NT2/D1 (cell line): ENCODE measurements around the gene MED15.

ENCODE experiments used
- DNase-seq: peaks from one replicate; pipeline ENCODE4 v3.0.0-alpha.2; 2011; ENCODE audit warnings: low read depth, low spot score
- H3K27me3 ChIP-seq: 2 replicates; pipeline ENCODE4 v1.6.0; 2011; ENCODE audit warnings: mild to moderate bottlenecking; ENCODE audit not compliant: insufficient read length, insufficient read depth
- H3K36me3 ChIP-seq: 2 replicates; pipeline ENCODE4 v1.6.1; 2011; ENCODE audit warnings: mild to moderate bottlenecking, low read length, mixed read lengths; ENCODE audit not compliant: insufficient read depth, insufficient read length
- H3K4me1 ChIP-seq: 2 replicates; pipeline ENCODE4 v1.5.1; 2011; ENCODE audit not compliant: insufficient read depth, insufficient read length
- H3K4me3 ChIP-seq: 2 replicates; pipeline ENCODE4 v1.5.1; 2011; ENCODE audit warnings: low read depth; ENCODE audit not compliant: insufficient read length
- H3K9ac ChIP-seq: 2 replicates; pipeline ENCODE4 v1.6.0; 2011; ENCODE audit warnings: low read depth; ENCODE audit not compliant: insufficient read length
- H3K9me3 ChIP-seq: 2 replicates; pipeline ENCODE4 v1.5.1; 2011; ENCODE audit warnings: mild to moderate bottlenecking, low read length; ENCODE audit not compliant: insufficient read depth
- SUZ12 ChIP-seq: IDR thresholded peaks from 2 replicates; pipeline ENCODE4 v1.6.1; 2011; ENCODE audit not compliant: insufficient read length, insufficient read depth; ENCODE audit errors: extremely low read depth
- YY1 ChIP-seq: IDR thresholded peaks from 2 replicates; pipeline ENCODE4 v1.6.1; 2011; ENCODE audit not compliant: insufficient read length, insufficient read depth
- ZNF274 ChIP-seq: IDR thresholded peaks from 2 replicates; pipeline ENCODE4 v1.6.1; 2011; ENCODE audit warnings: mild to moderate bottlenecking, low read depth, low read length

MED15 gene

DNA sequence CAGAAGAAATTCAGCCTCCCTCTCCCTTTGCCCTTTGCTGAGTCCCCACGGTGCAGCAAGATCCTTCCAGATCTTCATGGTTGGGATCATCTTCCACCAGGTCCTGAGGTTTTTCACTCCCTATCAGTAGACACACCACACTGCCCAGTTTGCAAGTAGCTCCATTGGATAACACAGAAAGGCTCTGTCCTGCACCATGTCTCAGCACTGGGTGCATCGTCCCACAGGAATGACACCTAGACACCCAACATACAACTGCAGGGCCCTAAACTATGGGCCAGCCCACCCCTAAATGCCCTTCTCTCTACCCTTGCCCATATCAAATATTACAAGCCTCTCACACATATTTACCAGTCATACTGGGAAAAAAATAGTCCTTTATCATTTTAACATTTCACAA is 21.2 kb upstream of the MED15 start:
- no peak for TF ChIP-seq YY1
- no peak for TF ChIP-seq SUZ12
- TF ChIP-seq ZNF274 = no peak
- H3K9me3 ChIP-seq = no peaks in the 10 kb centered on the region
- H3K4me1 ChIP-seq = peaks cover 5% of the 10 kb centered on the region
- no peak for DNase-seq
- peaks cover 30% of the 10 kb centered on the region for H3K36me3 ChIP-seq
- H3K9ac ChIP-seq = no peak overlapping the region
- H3K4me3 ChIP-seq = no peak overlapping the region
- H3K27me3 ChIP-seq = no peaks in the 10 kb centered on the region

DNA sequence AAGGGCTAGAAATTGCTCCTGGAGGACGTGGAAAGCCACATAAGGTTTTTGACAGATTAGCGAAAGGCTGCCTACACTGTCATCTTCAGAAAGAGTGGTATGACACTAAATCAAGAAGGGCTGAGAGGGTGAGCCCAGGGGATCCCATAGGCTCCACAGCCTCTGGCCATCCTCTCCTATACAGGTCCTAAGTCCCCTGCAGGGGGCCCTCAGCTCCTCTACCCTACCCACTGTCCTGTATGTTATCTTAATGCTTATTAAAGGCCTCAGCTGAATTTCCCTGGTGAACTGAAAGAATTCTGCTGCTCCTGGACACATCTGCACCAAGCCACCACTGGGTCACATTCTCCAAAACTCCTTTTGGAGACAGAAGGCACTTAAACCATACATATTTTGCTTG is 19.7 kb upstream of the MED15 start:
- DNase-seq = no peak
- H3K9ac ChIP-seq = no peak overlapping the region
- no peak overlapping the region for H3K4me3 ChIP-seq
- no peaks in the 10 kb centered on the region for H3K27me3 ChIP-seq
- peaks cover 24% of the 10 kb centered on the region for H3K36me3 ChIP-seq
- TF ChIP-seq ZNF274 = no peak
- TF ChIP-seq SUZ12 = no peak
- no peak for TF ChIP-seq YY1
- H3K4me1 ChIP-seq = peaks cover 5% of the 10 kb centered on the region
- no peaks in the 10 kb centered on the region for H3K9me3 ChIP-seq

DNA sequence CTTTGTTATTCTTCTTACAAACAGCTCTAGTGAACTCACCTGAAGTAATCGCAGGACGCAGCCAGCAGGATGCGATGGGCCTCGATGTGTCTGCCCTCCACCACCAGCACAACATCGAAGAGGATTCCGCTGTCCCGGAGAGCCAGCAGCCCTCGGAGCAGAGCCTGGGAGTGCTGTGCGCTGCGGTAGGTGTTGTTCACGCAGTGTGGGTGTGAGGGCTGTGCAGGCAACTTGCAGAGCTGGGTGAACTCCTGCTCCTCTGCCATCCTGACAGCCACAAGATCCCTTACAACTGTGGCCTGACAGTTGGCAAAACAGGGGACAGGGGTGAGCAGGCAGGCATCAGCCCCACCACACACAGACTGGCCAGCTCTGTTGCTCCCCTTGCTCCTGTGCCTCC is 18.5 kb upstream of the MED15 start:
- H3K36me3 ChIP-seq = peaks cover 13% of the 10 kb centered on the region
- DNase-seq = no peak

DNA sequence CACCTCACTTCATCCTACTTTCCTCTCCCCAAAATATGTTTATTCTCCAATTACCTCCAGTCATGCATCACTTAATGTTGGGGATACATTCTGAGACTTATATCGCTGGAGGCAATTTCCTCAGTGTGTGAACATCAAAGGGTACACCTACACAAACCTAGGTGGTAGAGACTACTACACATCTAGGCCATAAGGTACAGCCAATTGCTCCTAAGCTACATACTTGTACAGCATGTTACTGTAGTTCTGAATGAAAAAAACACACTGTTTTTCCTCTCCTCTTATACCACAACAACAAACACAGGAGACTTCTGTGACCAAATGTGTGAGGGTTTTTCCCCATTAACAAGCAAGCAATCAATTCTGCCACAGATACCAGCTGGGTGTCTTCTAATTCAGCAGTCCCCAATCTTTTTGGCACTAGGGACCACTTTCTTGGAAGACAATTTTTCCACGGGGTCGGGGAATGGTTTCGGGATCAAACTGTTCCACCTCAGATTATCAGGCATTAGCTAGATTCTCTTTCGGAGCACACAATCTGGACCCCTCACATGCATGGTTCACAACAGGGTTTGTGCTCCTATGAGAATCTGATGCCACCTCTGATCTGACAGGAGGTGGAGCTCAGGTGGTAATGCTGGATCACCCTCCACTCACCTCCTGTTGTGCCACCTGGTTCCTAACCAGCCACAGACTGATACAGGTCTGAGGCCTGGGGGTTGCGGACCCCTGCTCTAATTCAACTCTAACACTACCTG is 17.0 kb upstream of the MED15 start:
- H3K4me3 ChIP-seq = no peak overlapping the region
- DNase-seq = no peak
- peaks cover 5% of the 10 kb centered on the region for H3K4me1 ChIP-seq
- no peak for TF ChIP-seq SUZ12
- TF ChIP-seq YY1 = no peak
- TF ChIP-seq ZNF274 = no peak
- no peaks in the 10 kb centered on the region for H3K9me3 ChIP-seq
- H3K27me3 ChIP-seq = peaks cover 13% of the 10 kb centered on the region
- no peak overlapping the region for H3K9ac ChIP-seq
- peaks cover 13% of the 10 kb centered on the region for H3K36me3 ChIP-seq

More for the DNA sequence above, 18.5 kb upstream of the MED15 start:
- Histone ChIP-seq H3K9ac (no peak overlapping the region), H3K27me3 (no peaks in the 10 kb centered on the region), H3K9me3 (no peaks in the 10 kb centered on the region), H3K4me3 (no peak overlapping the region), H3K4me1 (peaks cover 5% of the 10 kb centered on the region)
- TF ChIP-seq ZNF274 = no peak
- no peak for TF ChIP-seq YY1
- no peak for TF ChIP-seq SUZ12

DNA sequence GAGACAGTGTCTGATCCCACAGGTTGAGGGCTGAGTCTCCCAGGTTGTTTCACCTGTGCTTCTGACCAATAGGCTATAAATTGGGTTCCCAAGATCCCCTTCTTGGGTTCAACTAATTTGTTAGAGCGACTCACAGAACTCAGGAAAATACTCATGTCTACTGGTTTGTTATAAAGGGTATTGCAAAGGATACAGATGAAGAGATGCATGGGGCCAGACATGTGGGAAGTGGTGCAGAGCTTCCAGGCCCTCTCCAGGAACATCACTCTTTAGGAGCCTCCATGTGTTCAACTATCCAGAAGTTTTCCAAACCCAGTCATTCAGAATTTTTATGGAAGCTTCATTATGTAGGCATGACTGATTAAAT is 16.5 kb upstream of the MED15 start:
- H3K4me1 ChIP-seq = peaks cover 5% of the 10 kb centered on the region
- no peaks in the 10 kb centered on the region for H3K9me3 ChIP-seq
- no peak overlapping the region for H3K4me3 ChIP-seq
- peaks cover 13% of the 10 kb centered on the region for H3K27me3 ChIP-seq
- H3K36me3 ChIP-seq = peaks cover 13% of the 10 kb centered on the region
- DNase-seq = no peak
- H3K9ac ChIP-seq = no peak overlapping the region
- TF ChIP-seq SUZ12 = no peak

DNA sequence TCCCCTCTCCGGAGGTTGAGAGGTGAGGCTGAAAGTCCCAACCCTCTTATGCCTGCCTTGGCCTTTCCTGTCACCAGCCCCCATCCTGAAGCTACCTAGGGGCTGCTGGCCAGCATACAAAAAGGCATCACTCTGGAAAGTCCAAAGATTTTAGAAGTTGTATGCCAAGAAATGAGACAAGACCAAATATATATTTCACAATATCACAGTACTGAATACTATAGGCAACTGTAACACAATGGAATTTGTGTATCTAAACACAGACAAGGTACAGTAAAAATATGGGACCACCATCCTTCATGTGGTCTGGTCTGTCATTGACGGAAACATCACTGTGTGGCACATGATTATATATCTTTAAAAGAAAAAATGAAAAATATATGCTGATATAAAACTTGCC is 16.1 kb upstream of the MED15 start:
- Histone ChIP-seq H3K4me3 (no peak overlapping the region), H3K36me3 (peaks cover 13% of the 10 kb centered on the region), H3K4me1 (peaks cover 5% of the 10 kb centered on the region), H3K27me3 (peaks cover 13% of the 10 kb centered on the region), H3K9me3 (no peaks in the 10 kb centered on the region), H3K9ac (no peak overlapping the region)
- DNase-seq = no peak
- TF ChIP-seq ZNF274 = no peak
- no peak for TF ChIP-seq YY1
- TF ChIP-seq SUZ12 = no peak

DNA sequence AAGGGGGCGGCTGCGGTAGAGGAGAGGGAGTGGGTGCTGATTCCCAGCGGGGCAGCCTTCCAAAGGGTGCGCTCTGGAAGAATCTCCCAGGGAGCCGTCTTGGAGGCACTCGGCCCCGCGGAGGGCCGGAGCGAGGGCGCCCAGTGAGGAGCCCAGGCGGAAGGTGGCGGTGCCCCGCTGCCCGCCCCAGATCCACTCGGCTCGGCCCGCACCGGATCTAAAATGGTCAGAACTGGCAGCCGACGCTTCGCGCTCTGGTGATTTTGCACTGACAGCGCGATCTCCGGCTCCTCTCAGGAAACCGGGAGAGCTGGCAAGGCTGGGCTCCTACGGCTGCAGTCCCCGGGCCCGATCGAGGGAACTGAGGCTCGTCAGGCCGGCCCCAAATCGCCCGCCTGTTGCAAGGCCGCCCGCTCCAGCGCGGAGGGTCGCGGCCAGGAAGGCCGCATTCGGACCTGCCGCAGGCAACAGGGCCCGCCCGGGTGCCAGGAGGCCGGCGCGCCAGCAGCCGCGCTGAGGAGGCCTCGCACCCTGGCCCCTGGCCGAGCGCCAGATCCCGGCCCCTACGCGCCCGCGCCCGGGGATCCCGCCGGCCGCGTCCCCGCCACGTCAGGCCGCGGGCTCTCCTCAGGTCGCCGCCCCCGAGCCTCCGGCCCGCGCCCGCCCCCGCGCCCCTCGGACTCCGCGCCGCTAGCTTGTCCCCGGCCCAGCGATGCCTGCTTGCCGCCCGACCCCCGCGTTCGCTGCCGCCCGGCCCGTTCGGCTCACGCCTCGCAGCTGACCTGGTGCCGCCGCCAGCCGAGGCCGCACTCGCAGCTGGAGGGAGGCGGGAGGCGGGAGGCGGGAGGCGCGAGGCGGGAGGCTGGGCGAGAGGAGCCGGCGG is 12.2 kb upstream of the MED15 start, which contains the start of gene KLHL22:
Gene KLHL22 (minus strand): TSS at position 818 of the 883 bp plus-strand sequence. CDS start 6,584 bp downstream, outside the sequence.
- DNase-seq = no peak
- Histone ChIP-seq H3K27me3 (peaks cover 13% of the 10 kb centered on the region), H3K36me3 (peaks cover 6% of the 10 kb centered on the region), H3K9me3 (no peaks in the 10 kb centered on the region), H3K4me1 (peaks cover 4% of the 10 kb centered on the region), H3K4me3 (peak within 1 kb of the TSS; percentile 92), H3K9ac (peak within 1 kb of the TSS; percentile 91)
- no peak for TF ChIP-seq YY1
- TF ChIP-seq ZNF274 = no peak
- no peak for TF ChIP-seq SUZ12
